ENCODE measurements around the gene ZKSCAN3.

DNA sequence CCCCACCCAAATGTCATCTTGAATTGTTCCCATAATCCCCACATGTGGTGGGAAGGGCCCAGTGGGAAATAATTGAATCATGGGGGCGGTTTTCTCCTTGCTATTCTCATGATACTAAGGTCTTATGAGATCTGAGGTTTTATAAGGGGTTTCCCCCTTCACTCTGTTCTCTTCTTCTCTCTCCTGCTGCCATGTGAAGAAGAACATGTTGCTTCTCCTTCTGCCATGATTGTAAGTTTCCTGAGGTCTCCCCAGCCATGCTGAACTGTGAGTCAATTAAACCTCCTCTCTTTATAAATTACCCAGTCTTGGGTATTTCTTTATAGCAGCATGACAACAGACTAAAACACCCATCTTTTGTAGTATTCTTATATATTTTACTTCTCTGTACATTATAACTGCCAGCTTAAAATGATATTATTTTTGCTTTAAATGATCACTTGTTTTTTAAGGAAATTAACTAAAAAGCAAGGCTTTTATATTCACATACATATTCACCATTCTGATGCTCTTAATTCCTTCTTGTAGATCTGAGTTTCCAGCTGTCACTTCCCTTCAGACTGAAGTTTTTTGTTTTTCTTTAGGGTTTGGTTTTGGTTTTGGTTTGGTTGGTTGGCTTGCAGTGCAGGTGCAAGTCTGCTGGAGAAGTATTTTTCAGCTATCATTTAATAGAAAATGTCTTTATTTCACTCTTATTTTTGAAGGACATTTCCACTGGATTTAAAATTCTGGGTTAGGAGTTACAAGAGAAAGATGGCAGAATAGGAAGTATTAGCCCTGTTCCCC lies 9.2 kb upstream of the ZKSCAN3 start:
- no peak for TF ChIP-seq POLR2A (IDR thresholded peaks at IDR 0.05)
- TF ChIP-seq, protein P1, sequence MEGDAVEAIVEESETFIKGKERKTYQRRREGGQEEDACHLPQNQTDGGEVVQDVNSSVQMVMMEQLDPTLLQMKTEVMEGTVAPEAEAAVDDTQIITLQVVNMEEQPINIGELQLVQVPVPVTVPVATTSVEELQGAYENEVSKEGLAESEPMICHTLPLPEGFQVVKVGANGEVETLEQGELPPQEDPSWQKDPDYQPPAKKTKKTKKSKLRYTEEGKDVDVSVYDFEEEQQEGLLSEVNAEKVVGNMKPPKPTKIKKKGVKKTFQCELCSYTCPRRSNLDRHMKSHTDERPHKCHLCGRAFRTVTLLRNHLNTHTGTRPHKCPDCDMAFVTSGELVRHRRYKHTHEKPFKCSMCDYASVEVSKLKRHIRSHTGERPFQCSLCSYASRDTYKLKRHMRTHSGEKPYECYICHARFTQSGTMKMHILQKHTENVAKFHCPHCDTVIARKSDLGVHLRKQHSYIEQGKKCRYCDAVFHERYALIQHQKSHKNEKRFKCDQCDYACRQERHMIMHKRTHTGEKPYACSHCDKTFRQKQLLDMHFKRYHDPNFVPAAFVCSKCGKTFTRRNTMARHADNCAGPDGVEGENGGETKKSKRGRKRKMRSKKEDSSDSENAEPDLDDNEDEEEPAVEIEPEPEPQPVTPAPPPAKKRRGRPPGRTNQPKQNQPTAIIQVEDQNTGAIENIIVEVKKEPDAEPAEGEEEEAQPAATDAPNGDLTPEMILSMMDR (IDR thresholded peaks at IDR 0.05) = no peak

Measured in lower leg skin (tissue), 3 donors.